ENCODE data around the gene SYNM. TPM values are rescaled to one million over a fixed set of nuclear protein-coding genes. Genes with fewer than 3 reads are reported as not detected.

The SYNM gene
- total RNA-seq, 1 donor from 2014 or later = 5.5 TPM

DNA sequence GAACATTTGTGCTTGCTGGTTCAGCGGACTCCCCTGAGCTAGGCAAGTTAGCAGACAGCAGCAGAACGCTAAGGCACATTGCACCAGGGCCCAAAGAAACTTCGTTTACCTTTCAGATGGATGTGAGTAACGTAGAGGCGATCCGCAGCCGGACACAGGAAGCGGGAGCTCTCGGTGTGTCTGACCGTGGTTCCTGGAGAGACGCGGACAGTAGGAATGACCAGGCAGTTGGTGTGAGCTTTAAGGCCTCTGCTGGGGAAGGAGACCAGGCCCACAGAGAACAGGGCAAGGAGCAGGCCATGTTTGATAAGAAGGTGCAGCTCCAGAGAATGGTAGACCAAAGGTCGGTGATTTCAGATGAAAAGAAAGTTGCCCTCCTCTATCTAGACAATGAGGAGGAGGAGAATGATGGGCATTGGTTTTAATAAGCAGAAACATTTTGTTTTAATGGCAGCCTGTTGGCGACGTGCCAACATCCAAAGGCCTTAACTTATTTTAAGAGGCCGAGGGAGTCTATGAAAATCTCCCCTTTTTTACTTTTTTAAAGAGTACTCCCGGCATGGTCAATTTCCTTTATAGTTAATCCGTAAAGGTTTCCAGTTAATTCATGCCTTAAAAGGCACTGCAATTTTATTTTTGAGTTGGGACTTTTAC, 27.9 kb downstream of the SYNM start:
- H3K36me3 Mint-ChIP-seq (ENCODE audit: unreplicated experiment) = peaks cover 13% of the 10 kb centered on the region
- H3K4me1 Mint-ChIP-seq (ENCODE audit: unreplicated experiment) = peaks cover 34% of the 10 kb centered on the region
- H3K27ac Mint-ChIP-seq (ENCODE audit: unreplicated experiment) = no peak overlapping the region
- H3K9me3 Mint-ChIP-seq (ENCODE audit: unreplicated experiment) = no peaks in the 10 kb centered on the region
- H3K4me3 Mint-ChIP-seq (ENCODE audit: unreplicated experiment) = no peak overlapping the region
- TF ChIP-seq, protein P1, sequence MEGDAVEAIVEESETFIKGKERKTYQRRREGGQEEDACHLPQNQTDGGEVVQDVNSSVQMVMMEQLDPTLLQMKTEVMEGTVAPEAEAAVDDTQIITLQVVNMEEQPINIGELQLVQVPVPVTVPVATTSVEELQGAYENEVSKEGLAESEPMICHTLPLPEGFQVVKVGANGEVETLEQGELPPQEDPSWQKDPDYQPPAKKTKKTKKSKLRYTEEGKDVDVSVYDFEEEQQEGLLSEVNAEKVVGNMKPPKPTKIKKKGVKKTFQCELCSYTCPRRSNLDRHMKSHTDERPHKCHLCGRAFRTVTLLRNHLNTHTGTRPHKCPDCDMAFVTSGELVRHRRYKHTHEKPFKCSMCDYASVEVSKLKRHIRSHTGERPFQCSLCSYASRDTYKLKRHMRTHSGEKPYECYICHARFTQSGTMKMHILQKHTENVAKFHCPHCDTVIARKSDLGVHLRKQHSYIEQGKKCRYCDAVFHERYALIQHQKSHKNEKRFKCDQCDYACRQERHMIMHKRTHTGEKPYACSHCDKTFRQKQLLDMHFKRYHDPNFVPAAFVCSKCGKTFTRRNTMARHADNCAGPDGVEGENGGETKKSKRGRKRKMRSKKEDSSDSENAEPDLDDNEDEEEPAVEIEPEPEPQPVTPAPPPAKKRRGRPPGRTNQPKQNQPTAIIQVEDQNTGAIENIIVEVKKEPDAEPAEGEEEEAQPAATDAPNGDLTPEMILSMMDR (IDR thresholded peaks at IDR 0.05) = no peak
- H3K27me3 Mint-ChIP-seq (ENCODE audit: unreplicated experiment) = no peaks in the 10 kb centered on the region
- no peak for DNase-seq (ENCODE audit: extremely low spot score, unreplicated experiment)

- peaks cover 14% of the 10 kb centered on the region for H3K36me3 Mint-ChIP-seq (ENCODE audit: unreplicated experiment)
- no peaks in the 10 kb centered on the region for H3K9me3 Mint-ChIP-seq (ENCODE audit: unreplicated experiment)
- no peak for DNase-seq (ENCODE audit: extremely low spot score, unreplicated experiment)
- peaks cover 39% of the 10 kb centered on the region for H3K4me1 Mint-ChIP-seq (ENCODE audit: unreplicated experiment)
- H3K27ac Mint-ChIP-seq (ENCODE audit: unreplicated experiment) = no peak overlapping the region
- H3K27me3 Mint-ChIP-seq (ENCODE audit: unreplicated experiment) = no peaks in the 10 kb centered on the region
- TF ChIP-seq, protein P1 (IDR thresholded peaks at IDR 0.05) = no peak
- no peak overlapping the region for H3K4me3 Mint-ChIP-seq (ENCODE audit: unreplicated experiment)
These were observed 29.5 kb downstream of the SYNM start for GRCh38 chr15:99134317-99134821.

GRCh38 chr15:99135194-99135593, 30.3 kb downstream of the SYNM start:
- Mint-ChIP-seq H3K9me3 (ENCODE audit: unreplicated experiment) (no peaks in the 10 kb centered on the region), H3K27me3 (ENCODE audit: unreplicated experiment) (no peaks in the 10 kb centered on the region), H3K27ac (ENCODE audit: unreplicated experiment) (peak overlapping the region; percentile 69), H3K4me1 (ENCODE audit: unreplicated experiment) (peaks cover 40% of the 10 kb centered on the region), H3K4me3 (ENCODE audit: unreplicated experiment) (no peak overlapping the region), H3K36me3 (ENCODE audit: unreplicated experiment) (peaks cover 14% of the 10 kb centered on the region)
- DNase-seq (ENCODE audit: extremely low spot score, unreplicated experiment) = no peak
- TF ChIP-seq, protein P1 (IDR thresholded peaks at IDR 0.05) = no peak

GRCh38 chr15:99137111-99137546, 32.2 kb downstream of the SYNM start:
- Mint-ChIP-seq H3K4me1 (ENCODE audit: unreplicated experiment) (peaks cover 30% of the 10 kb centered on the region), H3K36me3 (ENCODE audit: unreplicated experiment) (peaks cover 9% of the 10 kb centered on the region), H3K27ac (ENCODE audit: unreplicated experiment) (no peak overlapping the region), H3K9me3 (ENCODE audit: unreplicated experiment) (no peaks in the 10 kb centered on the region), H3K27me3 (ENCODE audit: unreplicated experiment) (no peaks in the 10 kb centered on the region), H3K4me3 (ENCODE audit: unreplicated experiment) (no peak overlapping the region)
- TF ChIP-seq, protein P1 (IDR thresholded peaks at IDR 0.05) = no peak
- peak; percentile 73 for DNase-seq (ENCODE audit: extremely low spot score, unreplicated experiment)

DNA sequence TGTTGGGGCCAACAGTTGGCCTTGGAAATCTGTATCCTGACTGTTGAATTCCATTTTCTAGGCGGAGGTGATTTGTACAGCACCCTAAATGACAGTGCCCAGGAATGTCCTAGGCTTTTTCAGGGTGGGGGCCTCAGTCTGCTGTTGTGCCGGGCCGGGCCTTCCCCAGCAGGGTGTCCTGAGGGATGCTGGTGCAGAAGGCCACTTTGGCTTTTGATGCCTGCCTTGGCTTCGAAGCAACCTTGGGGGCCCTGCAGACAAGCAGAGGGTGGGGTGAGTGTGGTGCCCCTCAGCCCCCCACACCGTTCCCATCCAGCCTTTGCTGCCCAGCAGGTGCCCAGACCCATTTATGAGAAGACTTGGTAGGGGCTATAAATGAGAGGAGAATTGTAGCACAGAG, 33.0 kb downstream of the SYNM start:
- no peak for DNase-seq (ENCODE audit: extremely low spot score, unreplicated experiment)
- no peaks in the 10 kb centered on the region for H3K27me3 Mint-ChIP-seq (ENCODE audit: unreplicated experiment)
- no peak overlapping the region for H3K27ac Mint-ChIP-seq (ENCODE audit: unreplicated experiment)
- H3K36me3 Mint-ChIP-seq (ENCODE audit: unreplicated experiment) = peaks cover 9% of the 10 kb centered on the region
- H3K4me1 Mint-ChIP-seq (ENCODE audit: unreplicated experiment) = peaks cover 30% of the 10 kb centered on the region
- TF ChIP-seq, protein P1 (IDR thresholded peaks at IDR 0.05) = no peak
- no peaks in the 10 kb centered on the region for H3K9me3 Mint-ChIP-seq (ENCODE audit: unreplicated experiment)
- H3K4me3 Mint-ChIP-seq (ENCODE audit: unreplicated experiment) = no peak overlapping the region

All from osteocyte (in vitro differentiated cells).